Stimulated activated naive CD4-positive, alpha-beta T cell (primary cell): Measurements from ENCODE around the gene RESP18.

ENCODE experiments used
- DNase-seq, 6 experiments: peaks; one replicate each; lab custom pipeline; 2025; lab: John Stamatoyannopoulos, UW

RESP18 gene

DNA sequence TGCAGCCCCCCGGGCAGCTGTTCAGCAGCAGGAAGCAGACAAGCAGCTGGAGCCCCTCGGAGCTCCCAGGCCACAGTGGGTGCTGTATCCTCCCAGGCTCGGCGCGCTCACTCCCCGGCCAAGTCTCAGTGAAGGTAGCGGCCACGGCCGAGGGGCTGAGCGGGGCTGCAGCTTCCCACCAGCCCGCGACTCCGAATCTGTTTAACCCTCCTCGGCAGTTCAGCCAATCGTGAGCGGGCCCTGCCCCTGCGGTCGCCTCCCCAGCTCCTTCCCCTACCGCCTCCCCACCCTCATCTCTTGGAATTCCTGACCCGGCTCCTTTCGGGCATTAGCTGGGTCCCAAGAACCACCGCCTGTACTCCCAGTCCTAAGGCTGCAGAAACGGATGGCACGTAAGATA is at the start of gene RESP18:
Gene RESP18, minus strand, starts transcription at position 203 of the 400 bp plus-strand sequence.
- DNase-seq, result no peak

DNA sequence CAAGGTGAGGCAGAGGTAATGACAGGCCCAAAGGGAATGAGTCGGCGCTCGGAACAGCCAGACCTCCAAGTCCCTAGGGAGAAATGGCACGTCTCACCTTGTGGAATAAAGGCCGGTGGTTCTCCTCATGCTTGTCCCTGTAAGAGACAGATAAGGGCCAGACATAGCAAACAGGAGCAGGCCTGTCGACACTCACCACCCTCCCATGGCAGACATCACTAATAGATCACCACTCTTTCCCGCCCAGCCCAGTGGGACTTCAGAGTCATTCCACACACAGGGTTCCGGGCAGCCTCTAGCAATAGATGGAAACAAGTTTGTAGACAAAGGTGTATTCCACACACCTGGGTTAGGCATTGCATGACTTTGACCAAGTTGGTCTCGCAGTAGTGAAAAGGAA is 48.9 kb upstream of the RESP18 start:
- no peak for DNase-seq

DNA sequence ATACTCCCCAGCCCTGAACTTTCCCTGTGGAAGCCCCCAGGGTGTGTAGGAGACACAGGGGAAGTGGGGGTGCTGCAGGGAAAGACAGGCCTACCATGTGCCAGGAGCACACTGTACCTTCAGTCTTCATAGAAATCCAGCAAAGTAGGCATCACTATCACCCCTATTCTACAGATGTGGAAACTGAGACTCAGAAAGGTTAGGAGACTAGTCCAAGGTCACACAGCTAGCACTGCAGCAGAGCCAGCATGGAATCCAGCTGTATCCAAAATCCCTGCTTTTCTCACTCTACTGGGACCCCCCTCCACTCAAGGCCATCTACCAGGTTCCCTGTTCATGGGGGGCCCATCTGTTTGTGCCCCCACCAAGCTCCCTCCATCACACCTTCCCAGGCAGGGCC is 48.4 kb upstream of the RESP18 start:
- DNase-seq, result no peak

- DNase-seq, result no peak
Measured at GRCh38 chr2:219378163-219378851, 45.8 kb upstream of the RESP18 start.

GRCh38 chr2:219369447-219369861 is 36.9 kb upstream of the RESP18 start:
- no peak for DNase-seq

DNA sequence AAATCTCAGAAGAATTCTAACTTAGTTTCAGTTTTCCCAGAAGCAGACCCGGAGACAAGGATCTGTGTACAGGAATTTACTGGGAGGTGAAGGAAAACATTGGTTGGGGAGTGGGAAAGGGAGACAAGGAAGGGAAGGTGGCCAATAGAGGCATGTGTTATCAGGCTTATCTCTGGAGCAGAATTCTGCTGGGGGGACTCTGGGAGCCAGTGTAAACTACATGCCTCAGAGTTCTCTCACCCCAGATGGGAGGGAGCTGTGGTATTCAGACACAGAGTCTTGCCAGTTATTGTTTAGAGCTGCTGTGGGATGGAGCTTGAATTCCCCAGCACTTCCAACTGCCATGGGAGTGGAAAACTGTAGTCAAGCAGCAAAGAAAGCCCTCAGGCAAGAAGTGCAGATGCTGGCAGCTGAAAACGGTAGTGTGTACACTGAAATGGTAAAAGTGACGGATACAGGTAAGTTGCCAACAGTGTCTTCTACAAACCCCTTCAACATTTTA is 36.2 kb upstream of the RESP18 start:
- DNase-seq, result no peak

DNA sequence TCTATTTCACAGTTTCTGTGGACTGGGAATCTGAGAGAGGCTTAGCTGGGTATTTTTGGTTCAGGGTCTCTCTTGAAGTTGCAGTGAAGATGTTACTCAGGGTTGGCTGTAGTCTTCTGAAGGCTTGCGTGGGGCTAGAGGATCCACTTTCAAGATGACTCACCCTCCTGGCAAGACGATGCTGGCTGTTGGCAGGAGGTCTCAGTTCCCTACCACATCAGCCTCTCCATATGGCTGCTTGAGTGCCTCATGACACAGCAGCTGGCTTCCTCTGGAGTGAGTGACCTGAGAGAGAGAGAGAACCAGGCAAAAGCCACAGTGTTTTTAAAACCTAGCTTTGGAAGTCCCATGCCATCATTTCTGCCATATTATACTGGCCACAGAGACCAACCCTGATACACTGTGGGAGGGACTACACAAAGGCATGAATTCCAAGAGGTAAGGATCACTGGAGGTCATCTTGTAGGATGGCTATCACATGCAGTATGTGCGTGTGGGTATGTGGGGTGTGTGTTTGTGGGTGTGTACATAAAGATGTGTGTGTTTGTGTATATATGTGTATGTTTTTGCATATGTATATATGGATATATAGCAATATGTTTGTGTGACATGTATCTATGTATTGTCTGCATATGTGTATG is 30.1 kb upstream of the RESP18 start:
- no peak for DNase-seq

- no peak for DNase-seq
Measured at GRCh38 chr2:219362072-219362471, 29.5 kb upstream of the RESP18 start.

GRCh38 chr2:219358170-219359075 is 25.9 kb upstream of the RESP18 start:
- DNase-seq, result no peak

DNA sequence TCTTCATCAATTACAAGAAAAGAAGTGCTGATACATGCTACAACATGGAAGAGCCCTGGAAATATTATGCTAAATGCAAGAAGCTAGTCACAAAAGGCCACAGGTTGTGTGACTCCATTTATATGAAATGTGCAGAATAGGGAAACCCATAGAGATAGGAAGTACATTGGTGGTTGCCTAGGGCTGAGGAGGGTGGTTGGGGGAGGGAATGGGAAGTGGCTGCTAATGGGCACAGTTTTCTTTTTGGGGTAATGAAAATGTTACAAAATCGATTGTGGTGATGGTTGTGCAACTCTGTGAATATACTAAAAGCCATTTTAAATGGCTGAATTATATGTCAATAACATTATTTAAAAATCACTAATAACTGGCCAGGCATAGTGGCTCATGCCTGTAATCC is 24.3 kb upstream of the RESP18 start:
- DNase-seq, result no peak

GRCh38 chr2:219354582-219354981 is 22.0 kb upstream of the RESP18 start:
- no peak for DNase-seq

GRCh38 chr2:219353129-219353528 is 20.6 kb upstream of the RESP18 start:
- DNase-seq, result no peak

- DNase-seq, result peak; percentile 29 to 68 (median 40)
Measured at GRCh38 chr2:219352448-219353023, 20.0 kb upstream of the RESP18 start.

DNA sequence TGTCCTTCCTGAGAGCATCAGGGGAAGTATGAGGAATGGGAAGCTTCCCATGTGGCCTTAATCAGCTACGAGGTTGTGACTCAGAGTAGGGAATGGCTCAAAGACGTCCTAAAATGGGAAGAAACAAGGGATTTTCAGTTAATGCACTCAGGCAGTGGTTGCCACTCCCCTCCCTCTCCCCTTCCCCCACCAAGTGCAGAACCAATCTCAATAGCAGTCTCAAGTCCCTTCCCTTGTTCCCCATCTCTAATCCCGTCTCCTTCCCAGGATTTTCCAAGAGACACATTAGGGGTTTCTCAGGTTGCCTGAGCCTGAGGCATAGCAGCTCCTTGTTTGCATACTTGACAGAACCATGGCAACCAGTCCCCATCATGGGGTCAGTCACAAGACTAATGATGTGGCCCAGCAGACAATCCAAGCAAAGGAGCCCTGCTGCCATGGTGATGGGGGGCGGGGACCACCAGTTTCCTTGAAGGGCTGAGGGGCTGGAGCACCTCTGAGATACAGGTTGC is 18.2 kb upstream of the RESP18 start:
- DNase-seq, result no peak

- DNase-seq, result no peak
Measured at GRCh38 chr2:219350215-219350614, 17.7 kb upstream of the RESP18 start.

- no peak for DNase-seq
Measured at GRCh38 chr2:219344751-219345430, 12.3 kb upstream of the RESP18 start.

DNA sequence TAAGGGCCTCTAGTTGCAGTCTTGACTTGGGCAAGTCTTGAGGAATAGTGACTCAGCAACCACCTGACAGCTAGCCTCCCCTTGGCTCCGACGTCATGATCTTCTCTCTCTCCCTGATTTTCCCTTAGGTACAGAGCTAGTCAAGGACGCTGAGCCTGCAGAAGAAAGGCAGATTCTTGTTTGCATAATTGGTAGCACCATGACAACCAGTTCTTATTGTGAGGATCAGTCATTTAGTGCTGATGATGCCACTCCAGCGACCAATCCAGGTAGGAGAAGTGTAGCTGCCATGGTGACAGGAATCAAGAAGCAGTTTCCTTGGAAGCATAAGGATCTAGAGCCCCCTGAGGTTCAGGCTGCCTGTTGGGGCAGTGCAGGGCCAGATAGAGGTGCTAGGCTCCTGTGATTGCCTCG is 2.8 kb upstream of the RESP18 start:
- no peak for DNase-seq

- no peak for DNase-seq
Measured at GRCh38 chr2:219334076-219334475, 1.5 kb upstream of the RESP18 start.

- DNase-seq, result peak in 3 of 6 experiments; percentile 4 to 15 (median 10)
Measured at GRCh38 chr2:219331560-219332213, 857 bp downstream of the RESP18 start.

- DNase-seq, result no peak
Measured at GRCh38 chr2:219327719-219328118, 4.8 kb downstream of the RESP18 start.
